GF-D8 (cell line): ENCODE data around the gene PIAS4.

Experiments
- DNase-seq: peaks from one replicate; lab custom pipeline; 2025; lab: John Stamatoyannopoulos, UW

The PIAS4 gene

GRCh38 chr19:3977242-3978143, 30.0 kb upstream of the PIAS4 start:
- no peak for DNase-seq

GRCh38 chr19:3978145-3978544, 29.4 kb upstream of the PIAS4 start:
- DNase-seq, result no peak

- DNase-seq, result no peak
Measured at GRCh38 chr19:3979289-3979673, 28.3 kb upstream of the PIAS4 start.

GRCh38 chr19:3979674-3980352, 27.7 kb upstream of the PIAS4 start:
- DNase-seq, result no peak

- no peak for DNase-seq
Measured at GRCh38 chr19:3980353-3981251, 26.9 kb upstream of the PIAS4 start.

- DNase-seq, result no peak
Measured at GRCh38 chr19:3981373-3981735, 26.2 kb upstream of the PIAS4 start.

- DNase-seq, result no peak
Measured at GRCh38 chr19:3981736-3982681, 25.5 kb upstream of the PIAS4 start.

DNA sequence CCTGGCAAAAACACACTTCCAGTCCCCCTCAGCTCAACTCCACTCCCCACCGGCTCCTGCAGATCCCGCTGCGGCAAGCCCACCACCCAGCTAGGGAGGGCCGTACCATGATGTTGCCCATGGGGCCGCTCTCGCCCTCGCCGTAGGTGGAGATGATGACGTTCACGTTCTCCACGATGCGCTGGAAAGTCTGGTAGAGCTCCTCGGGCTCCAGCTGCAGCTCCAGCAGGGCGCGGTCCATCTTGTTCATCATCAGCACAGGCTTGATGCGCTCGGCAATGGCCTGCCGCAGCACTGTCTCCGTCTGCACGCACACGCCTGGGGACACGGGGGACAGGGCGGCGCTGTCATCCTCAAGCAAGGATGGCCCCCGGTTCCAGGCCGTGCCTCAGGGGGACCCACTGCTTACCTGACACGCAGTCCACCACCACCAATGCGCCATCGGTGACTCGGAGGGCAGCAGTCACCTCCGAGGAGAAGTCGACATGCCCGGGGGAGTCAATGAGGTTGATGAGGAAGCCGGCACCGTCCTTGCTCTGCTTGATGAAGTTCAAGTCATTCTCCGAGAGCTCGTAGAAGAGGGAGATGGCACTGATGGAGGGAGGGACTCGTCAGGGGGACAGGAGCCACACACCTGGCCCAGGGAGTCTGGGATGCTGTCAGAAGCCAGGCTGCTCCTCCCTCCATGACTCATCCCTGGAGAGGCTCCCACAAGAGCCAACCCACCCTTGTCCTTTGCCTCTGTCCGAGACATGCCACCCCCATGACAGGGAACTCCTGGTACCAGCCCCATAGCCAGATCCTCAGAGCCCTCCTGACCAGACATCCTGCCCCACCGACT, 24.6 kb upstream of the PIAS4 start:
- DNase-seq, result no peak

- DNase-seq, result no peak
Measured at GRCh38 chr19:3983542-3983914, 24.0 kb upstream of the PIAS4 start.

DNA sequence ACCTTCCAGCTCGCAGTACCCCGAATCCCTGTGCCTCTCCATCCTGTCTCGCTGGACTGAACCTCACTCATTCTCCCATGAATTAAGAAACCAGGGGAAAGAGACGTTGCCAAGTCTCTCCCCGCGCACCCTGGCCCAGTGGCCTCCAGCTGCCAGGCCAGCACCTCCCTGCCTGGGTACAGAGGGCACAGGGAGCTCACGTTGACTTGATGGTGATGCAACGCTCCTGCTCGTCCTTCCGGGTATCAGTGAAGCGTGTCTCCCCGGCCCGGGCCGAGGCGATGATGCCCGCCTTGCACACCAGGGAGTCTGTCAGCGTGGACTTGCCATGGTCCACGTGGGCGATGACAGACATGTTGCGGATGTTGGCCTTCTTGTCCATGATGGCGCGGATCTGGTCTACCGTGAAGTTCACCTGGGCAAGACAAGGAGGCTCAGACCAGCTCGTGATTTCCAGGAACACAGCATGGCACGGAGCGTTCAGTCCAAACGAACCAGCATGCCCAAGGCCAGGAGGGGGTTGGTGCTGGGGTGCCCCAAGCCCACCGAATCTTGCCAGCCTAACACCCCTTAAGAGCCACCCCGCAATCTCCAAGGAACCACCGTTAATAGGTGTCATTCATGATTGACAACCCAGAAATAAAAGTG, 23.5 kb upstream of the PIAS4 start:
- DNase-seq, result peak; percentile 17

GRCh38 chr19:3984584-3984907, 23.0 kb upstream of the PIAS4 start:
- no peak for DNase-seq

GRCh38 chr19:3984908-3985642, 22.5 kb upstream of the PIAS4 start, which contains the start of gene EEF2:
TSS of gene EEF2 (minus strand) at chr19:3985463. CDS start at chr19:3985380, 83 bp downstream.
- peak; percentile 39 for DNase-seq

DNA sequence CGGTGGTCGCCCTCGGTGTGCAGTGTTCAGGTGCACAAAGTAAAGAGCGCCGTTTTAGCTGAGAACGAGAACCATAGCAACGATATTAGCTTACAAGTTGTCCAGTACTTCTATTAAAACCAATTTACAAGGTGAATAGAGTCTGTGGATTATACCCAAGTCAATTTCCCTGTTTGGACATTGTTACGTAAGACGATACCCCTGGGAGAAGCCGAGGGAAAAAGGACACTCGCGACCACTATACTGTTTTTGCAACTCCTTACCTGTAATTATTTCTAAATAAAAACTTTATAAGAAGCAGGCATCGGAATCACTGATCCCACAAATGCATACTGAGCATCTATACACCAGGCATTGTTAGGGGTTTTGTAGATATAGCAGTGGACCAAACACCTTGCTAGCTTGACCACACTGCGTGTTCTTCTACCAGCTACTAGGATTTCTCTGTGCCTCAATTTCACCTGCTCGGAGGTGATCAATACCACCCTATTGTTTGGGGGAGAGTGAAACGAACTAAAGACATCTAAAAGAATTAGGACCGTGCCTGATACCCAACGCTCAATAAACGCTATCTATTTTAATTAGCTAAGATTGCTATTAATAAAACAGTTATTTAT, 21.8 kb upstream of the PIAS4 start:
- DNase-seq, result no peak

DNA sequence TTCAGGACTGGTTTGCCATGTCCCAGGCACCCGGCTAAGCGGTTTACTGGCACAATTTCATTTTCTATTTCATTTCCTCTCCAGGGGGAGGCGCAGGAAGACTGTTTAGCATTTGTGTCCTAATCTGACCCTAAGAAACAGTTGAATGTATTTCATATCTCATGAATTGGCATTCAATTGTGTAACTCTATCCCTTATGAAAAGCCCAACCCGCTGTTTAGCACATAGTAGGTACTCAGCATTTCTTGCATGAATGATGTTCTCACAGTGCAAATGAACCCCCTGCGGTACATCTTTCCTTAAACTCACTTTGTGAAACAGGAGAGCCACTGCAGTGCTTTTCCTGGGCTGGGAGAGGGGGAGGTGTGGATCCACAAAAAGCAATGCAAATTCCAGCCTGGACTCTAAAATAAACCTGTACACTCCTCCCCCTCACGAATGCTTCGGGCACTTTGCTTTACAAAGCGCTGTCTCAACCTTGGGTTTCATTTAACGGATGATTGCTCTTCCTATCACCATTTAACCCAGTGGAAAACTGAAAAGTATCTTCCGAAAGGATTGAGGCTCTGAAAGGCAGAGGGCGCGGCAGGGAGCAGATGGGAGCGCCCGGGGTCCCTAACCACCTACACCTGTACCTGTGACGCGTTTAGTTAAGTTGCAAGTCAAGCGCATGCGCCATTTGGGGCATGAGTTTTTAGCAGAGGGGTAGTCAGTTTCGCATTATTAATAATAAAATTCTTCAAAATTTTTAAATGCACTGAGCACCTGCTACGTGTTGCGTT, 21.1 kb upstream of the PIAS4 start:
- DNase-seq, result peak; percentile 73

DNA sequence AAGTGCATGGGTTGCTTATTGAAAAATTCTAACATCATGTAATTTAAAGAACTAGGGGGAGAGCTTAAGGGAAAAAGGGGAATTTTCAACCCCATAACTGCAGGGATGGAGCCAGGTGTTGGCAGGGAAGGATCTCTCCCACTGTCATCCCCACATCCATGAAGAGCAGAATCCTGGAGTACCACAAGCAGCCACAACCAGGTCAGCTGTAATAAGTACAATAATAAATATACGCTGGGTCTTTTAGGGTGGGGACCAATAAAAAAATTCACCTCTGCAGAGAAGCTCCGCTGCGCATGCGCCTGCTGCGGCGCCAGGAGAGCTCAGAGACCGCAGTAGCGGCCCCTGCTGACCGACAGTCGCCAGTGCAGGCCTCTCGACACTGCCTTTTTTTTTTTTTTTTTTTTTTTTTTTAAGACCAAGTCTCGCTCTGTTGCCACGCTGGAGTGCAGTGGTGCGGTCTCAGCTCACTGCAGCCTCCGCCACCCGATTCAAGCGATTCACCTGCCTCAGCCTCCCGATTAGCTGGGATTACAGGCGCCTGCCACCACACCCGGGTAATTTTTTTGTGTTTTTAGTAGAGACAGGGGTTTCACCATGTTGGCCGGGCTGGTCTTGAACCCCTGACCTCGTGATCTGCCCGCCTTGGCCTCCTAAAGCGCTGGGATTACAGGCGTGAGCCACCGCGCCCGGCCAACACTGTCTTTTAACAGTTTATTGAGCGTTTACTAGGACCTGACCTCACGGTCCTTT, 19.7 kb upstream of the PIAS4 start:
- DNase-seq, result peak; percentile 44

DNA sequence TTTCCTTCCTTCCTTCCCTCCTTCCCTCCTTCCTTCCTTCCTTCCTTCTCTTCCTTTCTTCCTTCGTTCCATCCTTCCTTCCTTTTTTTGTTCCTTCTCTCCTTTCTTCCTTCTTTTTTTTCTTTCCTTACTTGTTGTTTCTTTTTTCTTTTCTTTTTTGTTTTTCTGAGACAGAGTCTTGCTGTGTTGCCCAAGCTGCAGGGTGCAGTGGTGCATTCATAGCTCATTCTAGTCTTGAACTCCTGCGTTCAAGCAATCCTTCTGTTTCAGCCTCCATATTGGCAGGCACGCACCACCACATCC, 16.8 kb upstream of the PIAS4 start:
- DNase-seq, result no peak

DNA sequence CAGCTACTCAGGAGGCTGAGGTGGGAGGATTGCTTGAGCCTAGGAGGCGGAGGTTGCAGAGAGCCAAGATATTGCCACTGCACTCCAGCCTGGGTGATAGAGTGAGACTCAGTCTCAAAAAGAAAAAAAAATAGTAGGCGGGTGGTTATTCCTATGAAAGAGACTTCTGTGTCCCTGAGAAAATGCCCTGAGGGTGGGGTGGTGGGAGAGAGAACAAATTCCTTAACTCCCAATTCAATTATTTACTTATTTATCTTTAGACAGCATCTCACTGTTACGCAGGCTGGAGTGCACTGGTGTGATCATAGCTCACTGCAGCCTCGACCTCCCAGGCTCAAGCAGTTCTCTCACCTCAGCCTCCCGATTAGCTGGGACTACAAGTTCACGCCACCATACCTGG, 11.9 kb upstream of the PIAS4 start:
- DNase-seq, result no peak
